ENCODE results near the gene ABHD2. TPM values are rescaled to one million over a fixed set of nuclear protein-coding genes. Genes with fewer than 3 reads are reported as not detected.

Gene ABHD2
- polyA plus RNA-seq, 1 experiment = 69.6 TPM

DNA sequence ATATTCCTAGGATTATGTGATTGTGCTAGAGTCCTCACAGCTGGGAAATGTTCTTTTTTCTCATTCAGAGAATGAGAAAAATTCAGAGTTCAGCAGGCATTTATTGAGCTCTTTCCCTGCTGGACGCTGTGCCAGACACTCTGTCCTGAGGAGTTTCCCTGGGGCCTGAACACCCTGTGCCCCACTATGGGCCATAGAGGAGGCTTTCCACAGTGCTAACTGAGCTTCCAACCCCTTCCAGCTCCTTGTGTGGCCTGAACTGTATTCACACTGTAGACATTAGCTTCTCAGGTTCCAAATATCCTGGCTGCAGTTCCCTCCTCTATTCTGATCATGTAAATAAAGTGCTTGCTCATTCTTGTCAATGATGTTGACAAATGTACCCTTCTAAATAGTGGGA is 10.0 kb downstream of the ABHD2 start:
- Histone ChIP-seq H3K4me3 (ENCODE audit: low read depth, low read length) (no peak overlapping the region), H3K36me3 (ENCODE audit: control insufficient read depth, insufficient read depth, low read length) (no peaks in the 10 kb centered on the region), H3K27me3 (ENCODE audit: control insufficient read depth, insufficient read depth, low read length) (no peaks in the 10 kb centered on the region)
- ChIA-PET CTCF (interaction anchor here (0.6 to 4.0 kb wide), 5 partner anchors 10 to 79 kb away, joined by 3 to 18 read pairs (median 3); partner anchors contain the start of gene ABHD2), POLR2A (no interaction called here)
- DNase-seq (ENCODE audit: low read depth) = no peak
- TF ChIP-seq, protein P1, sequence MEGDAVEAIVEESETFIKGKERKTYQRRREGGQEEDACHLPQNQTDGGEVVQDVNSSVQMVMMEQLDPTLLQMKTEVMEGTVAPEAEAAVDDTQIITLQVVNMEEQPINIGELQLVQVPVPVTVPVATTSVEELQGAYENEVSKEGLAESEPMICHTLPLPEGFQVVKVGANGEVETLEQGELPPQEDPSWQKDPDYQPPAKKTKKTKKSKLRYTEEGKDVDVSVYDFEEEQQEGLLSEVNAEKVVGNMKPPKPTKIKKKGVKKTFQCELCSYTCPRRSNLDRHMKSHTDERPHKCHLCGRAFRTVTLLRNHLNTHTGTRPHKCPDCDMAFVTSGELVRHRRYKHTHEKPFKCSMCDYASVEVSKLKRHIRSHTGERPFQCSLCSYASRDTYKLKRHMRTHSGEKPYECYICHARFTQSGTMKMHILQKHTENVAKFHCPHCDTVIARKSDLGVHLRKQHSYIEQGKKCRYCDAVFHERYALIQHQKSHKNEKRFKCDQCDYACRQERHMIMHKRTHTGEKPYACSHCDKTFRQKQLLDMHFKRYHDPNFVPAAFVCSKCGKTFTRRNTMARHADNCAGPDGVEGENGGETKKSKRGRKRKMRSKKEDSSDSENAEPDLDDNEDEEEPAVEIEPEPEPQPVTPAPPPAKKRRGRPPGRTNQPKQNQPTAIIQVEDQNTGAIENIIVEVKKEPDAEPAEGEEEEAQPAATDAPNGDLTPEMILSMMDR (IDR thresholded peaks at IDR 0.05; ENCODE audit: insufficient read depth, low read depth, low read length) = no peak

DNA sequence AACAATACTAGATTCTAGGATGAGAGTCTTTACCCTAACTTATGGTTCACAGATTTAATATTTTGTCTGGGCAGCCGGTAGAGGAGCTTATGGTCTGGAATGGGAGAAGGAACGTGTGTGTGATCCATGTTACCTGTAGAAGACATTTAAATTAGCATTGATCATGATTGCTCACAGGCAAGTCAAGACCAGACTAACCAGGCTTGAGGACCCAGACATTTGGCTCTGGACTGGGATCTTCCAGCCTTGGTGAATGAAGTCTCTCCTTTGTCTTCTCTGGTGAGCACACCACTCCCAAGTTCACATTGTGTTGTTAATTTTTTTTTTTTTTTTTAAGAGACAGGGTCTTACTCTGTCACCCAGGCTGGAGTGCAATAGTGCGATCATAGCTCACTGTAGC is 11.7 kb downstream of the ABHD2 start:
- Histone ChIP-seq H3K27me3 (ENCODE audit: control insufficient read depth, insufficient read depth, low read length) (no peaks in the 10 kb centered on the region), H3K36me3 (ENCODE audit: control insufficient read depth, insufficient read depth, low read length) (no peaks in the 10 kb centered on the region), H3K4me3 (ENCODE audit: low read depth, low read length) (no peak overlapping the region)
- TF ChIP-seq, protein P1 (IDR thresholded peaks at IDR 0.05; ENCODE audit: insufficient read depth, low read depth, low read length) = no peak
- DNase-seq (ENCODE audit: low read depth) = no peak
- ChIA-PET POLR2A (no interaction called here), CTCF (interaction anchor here (4.0 kb wide), 1 partner anchor 42 kb away, joined by 18 read pairs; no protein-coding TSS in a partner anchor)

DNA sequence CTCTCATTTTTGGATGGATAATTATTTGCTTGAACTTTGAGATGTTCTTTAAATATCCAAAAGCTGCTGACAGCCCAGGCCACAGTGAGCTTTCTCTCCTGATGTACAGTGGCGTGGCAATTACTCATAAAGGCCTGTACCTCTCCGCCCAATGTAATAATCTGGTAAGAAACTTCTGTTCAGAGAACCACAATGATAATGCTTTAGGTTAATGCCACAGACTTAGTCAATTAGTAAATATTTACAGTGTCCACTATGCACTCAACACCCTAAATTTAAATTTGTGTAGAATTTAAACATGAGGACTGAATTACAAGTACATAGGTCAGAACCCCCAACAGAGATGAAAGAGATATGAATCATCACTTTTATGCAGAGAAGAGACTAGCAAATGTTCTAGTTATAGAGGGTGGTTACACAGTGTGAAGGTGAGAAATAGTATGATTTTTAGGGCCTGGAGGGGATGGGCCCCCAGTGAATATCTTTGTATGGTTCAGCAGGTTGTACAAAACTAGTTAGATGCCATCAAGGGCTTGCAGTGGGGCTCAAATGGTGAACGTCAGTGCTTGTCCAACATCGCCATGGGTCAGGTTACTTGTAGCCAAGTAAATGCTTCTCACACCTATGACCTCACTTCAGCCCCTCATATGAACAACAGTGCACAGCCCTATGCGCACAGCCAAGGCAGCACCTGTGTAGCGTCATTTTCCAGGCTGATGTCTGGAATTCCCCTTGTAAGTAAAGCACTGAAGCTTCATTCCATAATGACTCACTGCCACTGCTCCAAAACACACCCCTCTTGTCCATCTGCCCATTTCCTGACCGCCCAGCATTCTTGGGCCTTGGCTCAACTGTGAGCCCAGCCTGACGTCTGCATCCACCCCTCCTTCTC is 13.3 kb downstream of the ABHD2 start:
- CTCF ChIA-PET = interaction anchor here (0.6 to 6.0 kb wide), 4 partner anchors 10 to 257 kb away, joined by 3 to 22 read pairs (median 6); partner anchors contain the start of gene ABHD2
- Histone ChIP-seq H3K4me3 (ENCODE audit: low read depth, low read length) (no peak overlapping the region), H3K27me3 (ENCODE audit: control insufficient read depth, insufficient read depth, low read length) (no peaks in the 10 kb centered on the region), H3K36me3 (ENCODE audit: control insufficient read depth, insufficient read depth, low read length) (no peaks in the 10 kb centered on the region)
- POLR2A ChIA-PET = interaction anchor here (0.8 kb wide), 1 partner anchor 10 kb away, joined by 3 read pairs; no protein-coding TSS in a partner anchor
- TF ChIP-seq, protein P1 (IDR thresholded peaks at IDR 0.05; ENCODE audit: insufficient read depth, low read depth, low read length) = no peak
- DNase-seq (ENCODE audit: low read depth) = peak; percentile 90

DNA sequence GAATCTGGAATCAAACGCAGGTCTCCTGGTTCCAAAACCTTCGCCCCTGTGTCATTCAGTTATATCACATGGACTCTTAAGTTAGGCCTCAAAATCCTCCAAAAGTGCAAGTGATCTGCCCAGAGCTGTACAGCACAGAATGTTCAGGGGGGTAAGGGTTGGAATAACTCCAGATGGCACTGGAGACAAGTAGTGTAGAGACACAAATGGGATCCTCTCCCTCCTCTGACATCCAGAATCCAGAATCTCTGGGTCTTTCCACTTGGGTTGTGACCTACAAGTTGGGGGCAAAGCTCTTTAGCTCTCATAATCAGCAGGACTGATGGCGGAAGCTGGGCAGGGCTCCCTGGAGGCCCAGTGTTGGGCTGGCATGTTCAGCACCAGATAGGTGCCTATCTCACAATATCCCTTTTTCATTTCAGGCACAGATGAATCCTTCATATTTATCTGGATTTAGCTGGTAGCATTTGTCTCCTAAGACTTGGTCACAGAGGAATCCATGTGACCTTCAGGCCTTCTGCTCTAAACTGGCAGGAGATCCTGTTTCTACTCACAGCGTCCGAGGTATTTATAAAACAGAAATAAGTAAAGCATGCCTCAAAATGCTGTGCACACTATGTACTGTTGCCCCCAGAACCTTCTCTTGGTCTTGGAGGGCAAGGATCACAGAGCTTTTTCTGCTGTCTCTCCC is 15.4 kb downstream of the ABHD2 start:
- ChIA-PET POLR2A (no interaction called here), CTCF (interaction anchor here (0.8 to 6.0 kb wide), 6 partner anchors 10 to 46 kb away, joined by 3 to 22 read pairs (median 4); partner anchors contain the start of gene ABHD2)
- H3K27me3 ChIP-seq (ENCODE audit: control insufficient read depth, insufficient read depth, low read length) = no peaks in the 10 kb centered on the region
- H3K36me3 ChIP-seq (ENCODE audit: control insufficient read depth, insufficient read depth, low read length) = no peaks in the 10 kb centered on the region
- H3K4me3 ChIP-seq (ENCODE audit: low read depth, low read length) = no peak overlapping the region
- TF ChIP-seq, protein P1 (IDR thresholded peaks at IDR 0.05; ENCODE audit: insufficient read depth, low read depth, low read length) = no peak
- no peak for DNase-seq (ENCODE audit: low read depth)

DNA sequence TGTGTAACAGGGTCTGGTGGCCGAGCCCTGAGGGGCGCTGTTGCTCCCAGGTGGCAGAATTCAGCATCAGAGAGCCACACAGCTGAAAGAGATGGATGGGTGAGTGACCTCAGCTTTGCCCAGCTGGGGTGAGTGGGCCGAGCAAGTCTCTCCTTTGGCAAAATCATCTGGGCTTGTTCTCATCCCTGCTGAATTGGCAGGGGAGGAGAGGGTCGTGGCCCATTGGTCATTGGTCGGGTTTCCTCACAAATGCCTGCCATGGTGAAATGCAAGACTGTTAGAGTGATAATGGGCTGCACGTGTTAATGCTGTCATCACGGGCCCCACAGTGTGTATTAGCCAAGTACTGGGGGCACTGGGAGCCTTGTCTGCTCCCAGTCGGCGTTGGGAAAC is 15.9 kb downstream of the ABHD2 start:
- Histone ChIP-seq H3K27me3 (ENCODE audit: control insufficient read depth, insufficient read depth, low read length) (no peaks in the 10 kb centered on the region), H3K36me3 (ENCODE audit: control insufficient read depth, insufficient read depth, low read length) (no peaks in the 10 kb centered on the region), H3K4me3 (ENCODE audit: low read depth, low read length) (no peak overlapping the region)
- ChIA-PET POLR2A (interaction anchor here (0.6 kb wide), 1 partner anchor 68 kb away, joined by 3 read pairs; no protein-coding TSS in a partner anchor), CTCF (interaction anchor here (0.8 to 6.0 kb wide), 8 partner anchors 8 to 47 kb away, joined by 3 to 22 read pairs (median 4); partner anchors contain the start of gene ABHD2)
- DNase-seq (ENCODE audit: low read depth) = no peak
- TF ChIP-seq, protein P1 (IDR thresholded peaks at IDR 0.05; ENCODE audit: insufficient read depth, low read depth, low read length) = no peak
